Kidney glomerular epithelial cell (primary cell): ENCODE data around the gene NFYC.

Experiments used
- DNase-seq: peaks from one replicate; lab custom pipeline; 2025; lab: John Stamatoyannopoulos, UW

NFYC gene

GRCh38 chr1:40739455-40740008, 48.0 kb downstream of the NFYC start:
- no peak for DNase-seq

- DNase-seq = no peak
Observed at GRCh38 chr1:40740039-40740996, 48.8 kb downstream of the NFYC start.

GRCh38 chr1:40740997-40741736, 49.7 kb downstream of the NFYC start:
- DNase-seq = no peak

- no peak for DNase-seq
Observed at GRCh38 chr1:40742363-40743061, 51.0 kb downstream of the NFYC start.

- DNase-seq = no peak
Observed at GRCh38 chr1:40743452-40743851, 51.9 kb downstream of the NFYC start.

- no peak for DNase-seq
Observed at GRCh38 chr1:40743860-40744259, 52.4 kb downstream of the NFYC start.

- no peak for DNase-seq
Observed at GRCh38 chr1:40745176-40745575, 53.7 kb downstream of the NFYC start.

- no peak for DNase-seq
Observed at GRCh38 chr1:40746344-40747090, 55.0 kb downstream of the NFYC start.

GRCh38 chr1:40748841-40749718, 57.6 kb downstream of the NFYC start:
- DNase-seq = no peak

GRCh38 chr1:40749817-40750216, 58.3 kb downstream of the NFYC start:
- no peak for DNase-seq

- no peak for DNase-seq
Observed at GRCh38 chr1:40750451-40750908, 59.0 kb downstream of the NFYC start.

- no peak for DNase-seq
Observed at GRCh38 chr1:40751802-40752201, 60.3 kb downstream of the NFYC start.

- no peak for DNase-seq
Observed at GRCh38 chr1:40753142-40753882, 61.8 kb downstream of the NFYC start.

GRCh38 chr1:40754201-40754600, 62.7 kb downstream of the NFYC start:
- no peak for DNase-seq

GRCh38 chr1:40755067-40755466, 63.6 kb downstream of the NFYC start:
- DNase-seq = no peak

- DNase-seq = no peak
Observed at GRCh38 chr1:40756523-40756922, 65.0 kb downstream of the NFYC start.

GRCh38 chr1:40757084-40757483, 65.6 kb downstream of the NFYC start:
- no peak for DNase-seq

- no peak for DNase-seq
Observed at GRCh38 chr1:40758004-40758403, 66.5 kb downstream of the NFYC start.

- no peak for DNase-seq
Observed at GRCh38 chr1:40758578-40759343, 67.3 kb downstream of the NFYC start.
